Activated CD4-positive, alpha-beta T cell treated with anti-CD3 and anti-CD28 coated beads, Interleukin-2, amount 10 ng/mL, durations not matched to agents 24 days and 14 days (primary cell): Measurements from ENCODE around the gene MACROD2. TPM values are rescaled to one million over a fixed set of nuclear protein-coding genes. Genes with fewer than 3 reads are reported as not detected.

Source experiments
- DNase-seq: peaks from one replicate; pipeline ENCODE4 v3.0.0; 2022
- H3K27ac Mint-ChIP-seq: one replicate; pipeline ENCODE4 v1.8.0; 2022; ENCODE audit warnings: mild to moderate bottlenecking, mixed read lengths
- H3K27me3 Mint-ChIP-seq: one replicate; pipeline ENCODE4 v1.8.0; 2022; ENCODE audit warnings: mixed read lengths
- H3K36me3 Mint-ChIP-seq: one replicate; pipeline ENCODE4 v1.8.0; 2022; ENCODE audit warnings: low read depth, mild to moderate bottlenecking, mixed read lengths
- H3K4me1 Mint-ChIP-seq: one replicate; pipeline ENCODE4 v1.8.0; 2021; ENCODE audit warnings: mixed read lengths
- H3K4me3 Mint-ChIP-seq: one replicate; pipeline ENCODE4 v1.8.0; 2022; ENCODE audit warnings: mild to moderate bottlenecking, moderate library complexity, mixed read lengths
- H3K9me3 Mint-ChIP-seq: one replicate; pipeline ENCODE4 v1.8.0; 2021; ENCODE audit warnings: mixed read lengths
- intact Hi-C: fragments of 100-400 bp; cut with micrococcal nuclease; formaldehyde crosslinking; loops from one replicate; pipeline ENCODE4 v1.15.1; 2023
- total RNA-seq: library from RNA; stranded (reverse); gene quantifications from 2 replicates; pipeline ENCODE4 v1.2.3, GENCODE V29; 2022

Gene MACROD2
- total RNA-seq, 1 donor from 2014 or later: not detected

DNA sequence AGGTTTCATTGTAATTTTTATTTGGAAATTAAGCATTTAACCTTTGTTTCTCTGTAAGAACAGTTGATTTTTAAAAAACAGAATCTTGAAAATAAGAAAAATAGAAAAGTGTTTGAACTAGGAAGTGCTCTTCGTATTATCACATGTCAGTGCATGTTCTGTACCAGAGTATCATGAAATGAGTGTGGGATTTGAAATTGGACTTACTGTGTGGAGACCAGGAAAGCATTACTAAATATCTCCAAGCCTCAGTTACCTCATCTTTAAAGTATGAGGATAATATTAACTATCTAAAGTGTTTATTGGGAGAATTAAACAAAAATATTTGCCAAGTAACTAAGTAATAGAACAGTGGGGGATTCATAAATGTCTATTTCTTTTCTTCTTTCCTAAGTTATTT is 499.0 kb downstream of the MACROD2 start:
- H3K36me3 Mint-ChIP-seq: no peaks in the 10 kb centered on the region
- H3K4me3 Mint-ChIP-seq: no peak overlapping the region
- no peaks in the 10 kb centered on the region for H3K4me1 Mint-ChIP-seq
- DNase-seq: no peak
- no peaks in the 10 kb centered on the region for H3K27me3 Mint-ChIP-seq
- no peak overlapping the region for H3K27ac Mint-ChIP-seq
- intact Hi-C loops: no loop called here
- H3K9me3 Mint-ChIP-seq: peaks cover 4% of the 10 kb centered on the region

- no peaks in the 10 kb centered on the region for H3K27me3 Mint-ChIP-seq
- peaks cover 4% of the 10 kb centered on the region for H3K9me3 Mint-ChIP-seq
- no peak overlapping the region for H3K4me3 Mint-ChIP-seq
- no peak for DNase-seq
- H3K4me1 Mint-ChIP-seq: no peaks in the 10 kb centered on the region
- H3K27ac Mint-ChIP-seq: no peak overlapping the region
- H3K36me3 Mint-ChIP-seq: no peaks in the 10 kb centered on the region
- intact Hi-C loops: no loop called here
Measured at GRCh38 chr20:14495066-14495465, 499.8 kb downstream of the MACROD2 start.

GRCh38 chr20:14497004-14497403 is 501.7 kb downstream of the MACROD2 start:
- no peak overlapping the region for H3K27ac Mint-ChIP-seq
- peaks cover 8% of the 10 kb centered on the region for H3K9me3 Mint-ChIP-seq
- intact Hi-C loops: no loop called here
- H3K4me1 Mint-ChIP-seq: no peaks in the 10 kb centered on the region
- H3K4me3 Mint-ChIP-seq: no peak overlapping the region
- H3K27me3 Mint-ChIP-seq: no peaks in the 10 kb centered on the region
- DNase-seq: no peak
- no peaks in the 10 kb centered on the region for H3K36me3 Mint-ChIP-seq

DNA sequence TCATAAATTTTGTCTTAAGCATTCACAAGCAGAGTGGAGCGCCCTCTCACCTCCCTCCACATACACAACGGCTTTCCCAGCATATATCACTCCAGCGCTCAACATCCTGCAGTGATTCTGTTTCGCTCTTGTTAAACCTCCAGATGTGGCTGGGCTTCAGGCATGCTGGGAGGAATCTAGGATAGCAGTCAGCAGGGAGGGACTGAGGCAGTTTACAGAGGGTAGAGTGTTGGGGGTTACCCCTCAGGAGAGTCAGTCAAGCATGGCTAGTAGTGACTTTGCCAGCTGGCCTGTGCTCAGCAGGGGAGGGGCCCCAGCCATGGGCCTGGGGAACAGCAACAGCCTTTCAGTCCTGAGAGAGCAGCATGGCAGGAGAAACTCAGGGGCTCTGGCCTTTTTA is 503.5 kb downstream of the MACROD2 start:
- Mint-ChIP-seq H3K4me1 (no peaks in the 10 kb centered on the region), H3K27ac (no peak overlapping the region)
- intact Hi-C loops: no loop called here

GRCh38 chr20:14505476-14505875 is 510.2 kb downstream of the MACROD2 start:
- Mint-ChIP-seq H3K27me3 (no peaks in the 10 kb centered on the region), H3K4me1 (no peaks in the 10 kb centered on the region), H3K4me3 (no peak overlapping the region), H3K36me3 (no peaks in the 10 kb centered on the region), H3K9me3 (peaks cover 2% of the 10 kb centered on the region), H3K27ac (no peak overlapping the region)
- no peak for DNase-seq
- intact Hi-C loops: no loop called here

More for the DNA sequence above, 503.5 kb downstream of the MACROD2 start:
- H3K9me3 Mint-ChIP-seq: peaks cover 8% of the 10 kb centered on the region
- H3K36me3 Mint-ChIP-seq: no peaks in the 10 kb centered on the region
- no peaks in the 10 kb centered on the region for H3K27me3 Mint-ChIP-seq
- no peak overlapping the region for H3K4me3 Mint-ChIP-seq
- DNase-seq: no peak

DNA sequence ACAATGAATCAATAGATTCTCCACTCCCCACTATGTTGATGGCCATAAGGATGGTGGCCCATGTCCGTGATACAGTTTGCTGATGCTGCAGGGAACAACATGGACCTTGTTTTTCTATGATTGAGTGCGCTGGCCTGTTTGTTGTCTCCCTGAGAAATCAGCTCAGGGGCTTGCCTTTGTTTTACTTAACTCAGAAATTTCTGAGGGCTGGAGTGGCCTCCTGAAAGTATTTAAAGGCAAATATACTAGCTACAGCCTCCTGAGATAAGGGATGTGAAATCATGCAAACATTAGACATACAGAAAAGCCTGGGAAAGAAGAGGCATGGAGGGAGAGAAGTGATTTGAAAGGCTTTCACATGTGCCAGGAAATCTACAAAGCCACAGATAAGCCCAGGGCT is 512.4 kb downstream of the MACROD2 start:
- Mint-ChIP-seq H3K9me3 (no peaks in the 10 kb centered on the region), H3K4me1 (no peaks in the 10 kb centered on the region), H3K4me3 (no peak overlapping the region), H3K27ac (no peak overlapping the region), H3K36me3 (no peaks in the 10 kb centered on the region), H3K27me3 (no peaks in the 10 kb centered on the region)
- DNase-seq: no peak
- intact Hi-C loops: no loop called here

DNA sequence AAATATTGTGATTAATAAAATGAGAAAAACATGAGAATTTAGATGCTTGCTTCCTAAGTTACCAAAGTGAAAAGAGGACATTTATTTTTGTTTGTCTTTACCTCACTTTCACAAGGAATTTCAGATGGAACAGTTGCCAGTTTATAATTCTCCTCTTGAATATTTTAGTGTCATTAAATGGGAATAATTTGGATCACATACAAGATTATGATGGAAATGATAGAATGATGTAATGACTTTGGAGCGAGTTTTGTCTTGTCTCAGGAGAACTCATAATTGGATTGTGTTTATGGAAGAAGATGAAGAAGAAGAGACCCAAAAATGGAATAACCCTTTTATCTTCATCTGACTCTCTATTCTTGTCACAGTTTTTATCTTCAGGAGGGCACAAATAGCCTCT is 515.0 kb downstream of the MACROD2 start:
- Mint-ChIP-seq H3K36me3 (no peaks in the 10 kb centered on the region), H3K4me1 (no peaks in the 10 kb centered on the region), H3K27me3 (no peaks in the 10 kb centered on the region), H3K27ac (no peak overlapping the region), H3K9me3 (no peaks in the 10 kb centered on the region), H3K4me3 (no peak overlapping the region)
- no peak for DNase-seq
- intact Hi-C loops: no loop called here

GRCh38 chr20:14512839-14513238 is 517.5 kb downstream of the MACROD2 start:
- no peak overlapping the region for H3K4me3 Mint-ChIP-seq
- H3K36me3 Mint-ChIP-seq: no peaks in the 10 kb centered on the region
- intact Hi-C loops: no loop called here
- no peaks in the 10 kb centered on the region for H3K9me3 Mint-ChIP-seq
- H3K4me1 Mint-ChIP-seq: no peaks in the 10 kb centered on the region
- no peak for DNase-seq
- no peak overlapping the region for H3K27ac Mint-ChIP-seq
- H3K27me3 Mint-ChIP-seq: no peaks in the 10 kb centered on the region

GRCh38 chr20:14518648-14519047 is 523.3 kb downstream of the MACROD2 start:
- Mint-ChIP-seq H3K4me1 (no peaks in the 10 kb centered on the region), H3K27me3 (no peaks in the 10 kb centered on the region), H3K27ac (no peak overlapping the region), H3K9me3 (peaks cover 2% of the 10 kb centered on the region), H3K36me3 (no peaks in the 10 kb centered on the region), H3K4me3 (no peak overlapping the region)
- intact Hi-C loops: no loop called here
- DNase-seq: no peak

DNA sequence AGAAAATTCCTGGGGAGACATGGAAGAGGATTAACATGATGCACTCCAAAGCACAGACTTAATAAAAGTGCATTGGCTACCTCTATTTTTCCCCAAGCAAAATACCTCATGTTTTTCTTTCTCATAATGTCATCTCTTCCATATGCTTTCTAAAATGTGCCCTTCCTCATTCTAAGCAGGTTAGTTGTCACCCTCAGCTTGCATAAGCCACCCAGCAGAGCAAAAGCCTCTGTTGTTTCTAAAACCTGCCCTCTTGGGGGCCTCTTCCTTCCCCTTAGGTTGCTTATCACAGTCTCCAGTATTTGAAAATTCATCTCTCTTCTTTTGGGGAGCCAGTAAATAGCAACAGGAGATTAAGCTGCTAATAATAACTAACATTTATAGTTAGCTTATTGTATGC is 525.7 kb downstream of the MACROD2 start:
- intact Hi-C loops: no loop called here
- Mint-ChIP-seq H3K36me3 (no peaks in the 10 kb centered on the region), H3K9me3 (peaks cover 4% of the 10 kb centered on the region), H3K27me3 (no peaks in the 10 kb centered on the region), H3K27ac (no peak overlapping the region), H3K4me3 (no peak overlapping the region), H3K4me1 (no peaks in the 10 kb centered on the region)
- no peak for DNase-seq

DNA sequence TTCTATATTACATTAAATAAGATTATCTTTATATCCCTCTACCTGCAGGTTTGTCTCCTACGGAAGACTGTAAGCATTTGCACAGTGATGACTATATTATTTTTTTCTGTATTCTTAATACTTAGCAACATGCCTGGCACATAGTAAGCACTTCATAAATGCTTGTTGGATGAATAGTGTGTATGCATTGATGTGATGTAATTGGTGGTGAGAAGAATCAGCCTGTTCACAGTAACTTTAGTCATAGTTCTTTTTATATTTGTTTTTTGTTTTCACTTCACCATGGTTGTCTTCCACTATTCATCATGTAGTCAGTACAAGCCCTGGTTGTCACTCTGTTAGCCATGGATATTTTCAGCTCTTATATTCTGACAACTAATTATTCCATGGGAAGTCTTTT is 526.1 kb downstream of the MACROD2 start:
- Mint-ChIP-seq H3K27me3 (no peaks in the 10 kb centered on the region), H3K4me3 (no peak overlapping the region), H3K4me1 (no peaks in the 10 kb centered on the region), H3K27ac (no peak overlapping the region), H3K36me3 (no peaks in the 10 kb centered on the region), H3K9me3 (peaks cover 4% of the 10 kb centered on the region)
- intact Hi-C loops: no loop called here
- no peak for DNase-seq

DNA sequence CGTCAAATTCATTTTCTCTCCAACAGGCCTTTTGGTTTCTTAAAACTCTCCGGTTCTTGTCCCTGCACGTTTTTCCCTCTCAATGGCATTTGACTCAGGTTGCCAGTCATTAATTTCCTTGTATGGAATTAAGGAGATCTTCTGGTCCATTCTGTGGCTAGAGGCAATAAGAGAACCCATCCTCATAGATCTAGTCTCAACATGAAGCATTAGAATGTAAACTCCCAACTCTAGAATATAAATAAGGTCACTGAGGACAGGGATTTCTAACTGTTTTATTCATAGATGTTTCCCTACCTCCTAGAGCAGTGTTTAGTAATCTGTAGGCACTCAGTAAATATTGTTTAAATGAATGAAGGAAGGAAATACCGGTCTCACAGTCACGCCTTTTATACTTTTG is 527.3 kb downstream of the MACROD2 start:
- H3K36me3 Mint-ChIP-seq: no peaks in the 10 kb centered on the region
- no peaks in the 10 kb centered on the region for H3K27me3 Mint-ChIP-seq
- H3K27ac Mint-ChIP-seq: no peak overlapping the region
- no peaks in the 10 kb centered on the region for H3K4me1 Mint-ChIP-seq
- intact Hi-C loops: no loop called here
- H3K4me3 Mint-ChIP-seq: no peak overlapping the region
- DNase-seq: no peak
- H3K9me3 Mint-ChIP-seq: peaks cover 8% of the 10 kb centered on the region

DNA sequence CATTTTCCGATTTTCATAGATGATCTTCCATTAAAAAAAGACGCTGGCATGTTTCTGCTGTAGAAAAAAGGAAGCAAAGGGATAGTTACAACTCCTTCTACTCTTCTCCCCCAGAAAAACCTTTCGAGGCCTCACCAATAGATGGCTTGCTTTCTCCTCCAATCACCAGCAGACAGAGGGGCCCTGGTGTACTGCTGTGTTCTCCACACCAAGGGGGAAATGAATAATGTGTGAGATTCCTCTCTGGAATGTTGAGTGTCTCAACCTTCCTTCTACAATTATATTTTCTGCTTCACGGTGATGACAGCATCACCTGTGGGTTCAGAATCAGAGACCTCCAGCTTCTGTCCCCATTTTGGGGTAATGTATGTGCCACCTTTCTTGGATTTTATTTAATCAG is 527.8 kb downstream of the MACROD2 start:
- Mint-ChIP-seq H3K4me1 (no peaks in the 10 kb centered on the region), H3K27me3 (no peaks in the 10 kb centered on the region), H3K27ac (no peak overlapping the region), H3K9me3 (peaks cover 8% of the 10 kb centered on the region), H3K36me3 (no peaks in the 10 kb centered on the region), H3K4me3 (no peak overlapping the region)
- DNase-seq: no peak
- intact Hi-C loops: no loop called here

- intact Hi-C loops: no loop called here
- Mint-ChIP-seq H3K27me3 (no peaks in the 10 kb centered on the region), H3K4me1 (no peaks in the 10 kb centered on the region), H3K9me3 (peaks cover 12% of the 10 kb centered on the region), H3K36me3 (no peaks in the 10 kb centered on the region), H3K27ac (no peak overlapping the region), H3K4me3 (no peak overlapping the region)
- DNase-seq: no peak
Measured at GRCh38 chr20:14525426-14525825, 530.1 kb downstream of the MACROD2 start.

- Mint-ChIP-seq H3K4me1 (no peaks in the 10 kb centered on the region), H3K9me3 (peaks cover 12% of the 10 kb centered on the region), H3K36me3 (no peaks in the 10 kb centered on the region), H3K27me3 (no peaks in the 10 kb centered on the region), H3K4me3 (no peak overlapping the region), H3K27ac (no peak overlapping the region)
- no peak for DNase-seq
- intact Hi-C loops: no loop called here
Measured at GRCh38 chr20:14526891-14527290, 531.6 kb downstream of the MACROD2 start.
